B cell (primary cell): Measurements from ENCODE around the gene NKIRAS2. TPM values are rescaled to one million over a fixed set of nuclear protein-coding genes. Genes with fewer than 3 reads are reported as not detected.

Experiments used
- ATAC-seq: fragments of 200-7000 bp; cut with Tn5 transposase; one replicate; pipeline ENCODE4 v1.10.0; 2021; ENCODE audit warnings: low read depth, mild to moderate bottlenecking, moderate number of reproducible peaks, moderate library complexity
- CTCF ChIA-PET: fragments of 350-600 bp; sonication (Branson Sonifier 250); formaldehyde crosslinking; loops from one replicate; lab custom pipeline; 2021; ENCODE audit warnings: antibody characterized with exemption, inconsistent platforms; lab: Charles Lee
- POLR2A ChIA-PET: fragments of 350-600 bp; sonication (Branson Sonifier 250); formaldehyde crosslinking; loops from one replicate; lab custom pipeline; 2021; ENCODE audit warnings: antibody characterized with exemption; lab: Charles Lee
- DNase-seq: peaks from one replicate; pipeline ENCODE4 v3.0.0; 2013
- H2AFZ ChIP-seq: 2 replicates; pipeline ENCODE4 v1.6.1; 2012; ENCODE audit warnings: mild to moderate bottlenecking, low read depth, low read length; ENCODE audit not compliant: insufficient read depth, poor library complexity, severe bottlenecking
- H3K27ac ChIP-seq, 2 donors: 1 replicate in 1 of 2; 2 replicates in 1 of 2; pipeline ENCODE4 v1.5.1; 2012 to 2013; ENCODE audit warnings: low read length in 2 of 2, mild to moderate bottlenecking in 2 of 2, moderate library complexity in 1 of 2
- H3K27me3 ChIP-seq, 4 experiments: fragments of 200-600 bp in 1 of 4; sonication (generic) in 1 of 4; replicated peaks in 1 of 4; 1 replicate in 2 of 4; 2 replicates in 2 of 4; pipeline versions ENCODE4 v1.6.1 to v1.7.0; 2013 to 2016; ENCODE audit warnings: low read length in 3 of 4, mild to moderate bottlenecking in 2 of 4, mixed read lengths in 1 of 4, moderate library complexity in 1 of 4; ENCODE audit not compliant: insufficient read depth in 4 of 4, control insufficient read depth in 3 of 4; ENCODE audit errors: control extremely low read depth in 1 of 4
- H3K36me3 ChIP-seq, 2 experiments: replicated peaks in 1 of 2; 1 replicate in 1 of 2; 2 replicates in 1 of 2; pipeline versions ENCODE4 v1.6.1 to v1.7.1; 2013; ENCODE audit warnings: low read length in 1 of 2; ENCODE audit not compliant: insufficient read depth in 2 of 2, control insufficient read depth in 1 of 2; ENCODE audit errors: control extremely low read depth in 1 of 2, extremely low read depth in 1 of 2
- H3K4me1 ChIP-seq, 2 donors: fragments of 200-600 bp in 1 of 2; sonication (generic) in 1 of 2; 1 replicate in 1 of 2; 2 replicates in 1 of 2; pipeline versions ENCODE4 v1.5.1 to v1.6.1; 2013 to 2017; ENCODE audit warnings: low read length in 2 of 2; ENCODE audit not compliant: control insufficient read depth in 2 of 2, insufficient read depth in 2 of 2
- H3K4me2 ChIP-seq: replicated peaks from 2 replicates; pipeline ENCODE3; 2012; ENCODE audit warnings: mild to moderate bottlenecking, low read depth, low read length; ENCODE audit not compliant: poor library complexity, severe bottlenecking
- H3K4me3 ChIP-seq, 5 experiments: fragments of 200-600 bp in 1 of 5; sonication (generic) in 1 of 5; 1 replicate in 3 of 5; 2 replicates in 2 of 5; pipeline versions ENCODE4 v1.5.1 to v1.7.0; 2011 to 2016; ENCODE audit warnings: low read length in 4 of 5, mild to moderate bottlenecking in 4 of 5, low read depth in 2 of 5, control low read depth in 1 of 5, moderate library complexity in 1 of 5; ENCODE audit not compliant: insufficient read depth in 1 of 5; ENCODE audit errors: control extremely low read depth in 1 of 5, extremely low read depth in 1 of 5
- H3K79me2 ChIP-seq: fragments of 200-600 bp; sonication (generic); one replicate; pipeline ENCODE4 v1.6.0; 2016; ENCODE audit warnings: low read length; ENCODE audit not compliant: control insufficient read depth, insufficient read depth
- H3K9ac ChIP-seq: fragments of 200-600 bp; sonication (generic); 2 replicates; pipeline ENCODE4 v1.6.1; 2017; ENCODE audit warnings: mild to moderate bottlenecking, low read length, moderate library complexity
- H3K9me3 ChIP-seq, 3 donors: one replicate each; pipeline versions ENCODE4 v1.6.1 to v1.7.1; 2013; ENCODE audit warnings: low read length in 2 of 3; ENCODE audit not compliant: control insufficient read depth in 2 of 3, insufficient read depth in 1 of 3; ENCODE audit errors: control extremely low read depth in 1 of 3
- H4K20me1 ChIP-seq: 2 replicates; pipeline ENCODE4 v1.6.0; 2012; ENCODE audit warnings: mild to moderate bottlenecking, low read length; ENCODE audit not compliant: insufficient read depth, control insufficient read depth, poor library complexity, severe bottlenecking
- H3K27ac Mint-ChIP-seq: one replicate; pipeline ENCODE4 v1.8.0; 2021; ENCODE audit warnings: mixed read lengths
- H3K27me3 Mint-ChIP-seq: one replicate; pipeline ENCODE4 v1.8.0; 2021; ENCODE audit warnings: mixed read lengths
- H3K4me1 Mint-ChIP-seq: one replicate; pipeline ENCODE4 v1.8.0; 2021; ENCODE audit warnings: mixed read lengths
- H3K4me3 Mint-ChIP-seq: one replicate; pipeline ENCODE4 v1.8.0; 2021; ENCODE audit warnings: mixed read lengths
- H3K9me3 Mint-ChIP-seq: one replicate; pipeline ENCODE4 v1.8.0; 2022; ENCODE audit warnings: mixed read lengths; ENCODE audit not compliant: insufficient read depth
- CTCF ChIP-seq: fragments of 200-600 bp; IDR thresholded peaks from one replicate; pipeline ENCODE4 v1.8.0; 2022; ENCODE audit warnings: antibody characterized with exemption, mild to moderate bottlenecking
- EZH2 ChIP-seq: IDR thresholded peaks from 2 replicates; pipeline ENCODE4 v1.6.1; 2012; ENCODE audit warnings: borderline replicate concordance, low read depth, mild to moderate bottlenecking, moderate library complexity, low read length; ENCODE audit not compliant: insufficient read depth, poor library complexity, severe bottlenecking
- WGBS: methylation state at CpG from one replicate; pipeline ENCODE4 v1.1.5; 2013; ENCODE audit warnings: missing lambda C conversion rate; ENCODE audit not compliant: insufficient coverage; 5-methylcytosine and 5-hydroxymethylcytosine counted together
- intact Hi-C: fragments of 100-400 bp; cut with micrococcal nuclease; formaldehyde crosslinking; loops from one replicate; pipeline ENCODE4 v1.10.0; 2022
- polyA plus RNA-seq: library from polyadenylated mRNA; depleted of rRNA; stranded (reverse); fragments of >200 nt; gene quantifications from 2 replicates; pipeline ENCODE4 v1.2.3, GENCODE V29; 2012
- total RNA-seq, 2 donors: library from RNA; stranded (reverse); fragments of 120-200 nt in 1 of 2; gene quantifications; 1 replicate in 1 of 2; 2 replicates in 1 of 2; pipeline versions ENCODE4 v1.2.3 to v1.2.4, GENCODE V29; 2013 to 2022

Gene NKIRAS2
- total and polyA plus RNA-seq, 2 donors (not counting 1 experiment from before 2014, with no cell fraction given): 22.0 to 29.2 TPM

GRCh38 chr17:41971721-41972523, 48.0 kb upstream of the NKIRAS2 start:
- no peaks in the 10 kb centered on the region for H3K9me3 Mint-ChIP-seq
- Histone ChIP-seq H4K20me1 (peaks cover 41% of the 10 kb centered on the region), H3K27ac (peak overlapping the region in 1 of 2 donors; percentile 47), H3K4me1 (peaks cover 18 to 55% of the 10 kb centered on the region in 2 donors), H3K36me3 (peaks cover 8 to 58% of the 10 kb centered on the region in 2 experiments), H3K27me3 (no peaks in the 10 kb centered on the region), H3K79me2 (peaks cover 37% of the 10 kb centered on the region), H3K9ac (no peak overlapping the region), H2AFZ (no peak overlapping the region), H3K4me3 (no peak overlapping the region), H3K4me2 (peak overlapping the region; percentile 31), H3K9me3 (peaks cover 0 to 3% (median 0%) of the 10 kb centered on the region in 3 donors)
- CTCF ChIA-PET: interaction anchor here (1.2 to 3.2 kb wide), 5 partner anchors 9 to 207 kb away, joined by 3 to 17 read pairs (median 4); partner anchors contain the start of genes DHX58 and DNAJC7
- H3K4me3 Mint-ChIP-seq: no peak overlapping the region
- TF ChIP-seq CTCF (no peak), EZH2 (no peak)
- DNase-seq (no peak), ATAC-seq (no peak)
- no peaks in the 10 kb centered on the region for H3K27me3 Mint-ChIP-seq
- intact Hi-C loops: no loop called here
- 90% methylated on average over 15 of the region's 18 CpGs for WGBS
- peak overlapping the region; percentile 76 for H3K27ac Mint-ChIP-seq
- POLR2A ChIA-PET: interaction anchor here (0.5 to 1.4 kb wide), 5 partner anchors 12 to 273 kb away, joined by 3 to 5 read pairs (median 4); partner anchors contain the start of gene NKIRAS2
- H3K4me1 Mint-ChIP-seq: peaks cover 52% of the 10 kb centered on the region
